Cardiac muscle cell (in vitro differentiated cells and primary cell): Measurements from ENCODE around the gene F13A1. TPM values are rescaled to one million over a fixed set of nuclear protein-coding genes. Genes with fewer than 3 reads are reported as not detected.

ENCODE experiments used
- DNase-seq, 2 donors: peaks; one replicate each; pipeline versions ENCODE4 v3.0.0 to v3.0.0-alpha.2; 2010 to 2017; ENCODE audit warnings: low read depth in 1 of 2, low spot score in 1 of 2
- H3K27ac ChIP-seq: fragments of 200-600 bp; sonication (generic); 2 replicates; pipeline ENCODE4 v1.5.1; 2016
- H3K27me3 ChIP-seq: fragments of 200-600 bp; sonication (generic); 2 replicates; pipeline ENCODE4 v1.6.0; 2016; ENCODE audit warnings: control low read depth
- H3K36me3 ChIP-seq: fragments of 200-600 bp; sonication (generic); 2 replicates; pipeline ENCODE4 v1.5.1; 2016; ENCODE audit warnings: control low read depth
- H3K4me1 ChIP-seq: fragments of 200-600 bp; sonication (generic); 2 replicates; pipeline ENCODE4 v1.8.1; 2017; ENCODE audit warnings: low read depth, mild to moderate bottlenecking, mixed run types
- H3K4me3 ChIP-seq: fragments of 200-600 bp; sonication (generic); 2 replicates; pipeline ENCODE4 v1.5.1; 2016; ENCODE audit warnings: mild to moderate bottlenecking
- H3K9me3 ChIP-seq: fragments of 200-600 bp; sonication (generic); 2 replicates; pipeline ENCODE4 v1.5.1; 2017; ENCODE audit warnings: low read depth, mild to moderate bottlenecking, control low read depth
- polyA plus RNA-seq: library from polyadenylated mRNA; unstranded; fragments of >200 nt; fragmentation: Nextera tagmentation; extraction: Ambion mirVana; gene quantifications from 2 replicates; pipeline ENCODE4 v1.2.1, GENCODE V29; 2016
- total RNA-seq: library from RNA; depleted of rRNA; stranded (reverse); fragments of >200 nt; gene quantifications from 2 replicates; pipeline ENCODE4 v1.2.3, GENCODE V29; 2016
- TF ChIP-seq, protein P1 (sequence below): IDR thresholded peaks from 2 replicates; pipeline ENCODE4 v1.5.1; 2012; ENCODE audit warnings: low read depth, mild to moderate bottlenecking, low read length

Gene F13A1
- total and polyA plus RNA-seq, 2 experiments from 2014 or later = 1.0 to 2.4 TPM

DNA sequence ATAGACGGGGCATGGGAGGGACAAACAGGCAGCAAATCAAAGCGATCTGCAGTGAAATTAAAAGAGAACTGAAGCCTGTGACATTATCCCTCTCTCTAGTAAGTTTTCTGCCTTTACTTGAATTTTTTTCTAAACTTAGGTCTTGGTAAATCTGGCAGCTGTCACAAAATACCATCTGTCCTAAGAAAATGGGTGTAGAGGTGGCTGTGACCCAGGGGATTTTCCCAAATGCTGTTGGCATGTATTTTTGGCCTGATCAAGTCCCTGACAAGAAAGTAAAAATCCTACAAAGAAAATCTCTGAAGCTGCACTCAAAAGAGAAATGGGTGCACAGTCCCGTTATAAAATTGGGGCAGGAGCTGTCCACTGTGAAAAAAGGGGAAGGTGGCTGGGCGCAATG is 30.2 kb upstream of the F13A1 start:
- TF ChIP-seq, protein P1, sequence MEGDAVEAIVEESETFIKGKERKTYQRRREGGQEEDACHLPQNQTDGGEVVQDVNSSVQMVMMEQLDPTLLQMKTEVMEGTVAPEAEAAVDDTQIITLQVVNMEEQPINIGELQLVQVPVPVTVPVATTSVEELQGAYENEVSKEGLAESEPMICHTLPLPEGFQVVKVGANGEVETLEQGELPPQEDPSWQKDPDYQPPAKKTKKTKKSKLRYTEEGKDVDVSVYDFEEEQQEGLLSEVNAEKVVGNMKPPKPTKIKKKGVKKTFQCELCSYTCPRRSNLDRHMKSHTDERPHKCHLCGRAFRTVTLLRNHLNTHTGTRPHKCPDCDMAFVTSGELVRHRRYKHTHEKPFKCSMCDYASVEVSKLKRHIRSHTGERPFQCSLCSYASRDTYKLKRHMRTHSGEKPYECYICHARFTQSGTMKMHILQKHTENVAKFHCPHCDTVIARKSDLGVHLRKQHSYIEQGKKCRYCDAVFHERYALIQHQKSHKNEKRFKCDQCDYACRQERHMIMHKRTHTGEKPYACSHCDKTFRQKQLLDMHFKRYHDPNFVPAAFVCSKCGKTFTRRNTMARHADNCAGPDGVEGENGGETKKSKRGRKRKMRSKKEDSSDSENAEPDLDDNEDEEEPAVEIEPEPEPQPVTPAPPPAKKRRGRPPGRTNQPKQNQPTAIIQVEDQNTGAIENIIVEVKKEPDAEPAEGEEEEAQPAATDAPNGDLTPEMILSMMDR = no peak
- no peak for DNase-seq
- no peaks in the 10 kb centered on the region for H3K4me1 ChIP-seq
- H3K4me3 ChIP-seq = no peak overlapping the region
- H3K9me3 ChIP-seq = no peaks in the 10 kb centered on the region
- H3K36me3 ChIP-seq = no peaks in the 10 kb centered on the region
- H3K27ac ChIP-seq = no peak overlapping the region
- H3K27me3 ChIP-seq = peaks cover 4% of the 10 kb centered on the region

DNA sequence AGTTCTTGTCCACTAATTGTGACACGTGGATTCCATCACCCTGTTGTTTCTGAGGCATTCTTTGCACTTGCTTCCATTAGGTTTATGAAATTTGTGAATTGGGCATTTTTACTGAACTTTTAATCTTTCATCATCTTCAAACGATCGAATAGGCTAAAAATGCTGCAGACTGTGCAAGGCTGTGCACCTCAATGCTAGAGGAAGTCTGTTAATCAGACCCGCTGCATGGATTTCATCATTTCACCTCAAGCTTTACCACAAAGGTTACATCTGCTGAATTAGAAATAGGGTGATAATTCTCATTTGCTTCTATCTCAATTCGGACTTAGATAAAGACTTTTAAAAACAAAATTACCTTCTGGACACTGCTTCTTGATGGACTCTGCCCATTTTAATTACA is 27.8 kb upstream of the F13A1 start:
- H3K4me1 ChIP-seq = no peaks in the 10 kb centered on the region
- no peaks in the 10 kb centered on the region for H3K27me3 ChIP-seq
- H3K36me3 ChIP-seq = no peaks in the 10 kb centered on the region
- TF ChIP-seq, protein P1 = no peak
- H3K27ac ChIP-seq = no peak overlapping the region
- DNase-seq = no peak
- H3K4me3 ChIP-seq = no peak overlapping the region
- H3K9me3 ChIP-seq = no peaks in the 10 kb centered on the region

DNA sequence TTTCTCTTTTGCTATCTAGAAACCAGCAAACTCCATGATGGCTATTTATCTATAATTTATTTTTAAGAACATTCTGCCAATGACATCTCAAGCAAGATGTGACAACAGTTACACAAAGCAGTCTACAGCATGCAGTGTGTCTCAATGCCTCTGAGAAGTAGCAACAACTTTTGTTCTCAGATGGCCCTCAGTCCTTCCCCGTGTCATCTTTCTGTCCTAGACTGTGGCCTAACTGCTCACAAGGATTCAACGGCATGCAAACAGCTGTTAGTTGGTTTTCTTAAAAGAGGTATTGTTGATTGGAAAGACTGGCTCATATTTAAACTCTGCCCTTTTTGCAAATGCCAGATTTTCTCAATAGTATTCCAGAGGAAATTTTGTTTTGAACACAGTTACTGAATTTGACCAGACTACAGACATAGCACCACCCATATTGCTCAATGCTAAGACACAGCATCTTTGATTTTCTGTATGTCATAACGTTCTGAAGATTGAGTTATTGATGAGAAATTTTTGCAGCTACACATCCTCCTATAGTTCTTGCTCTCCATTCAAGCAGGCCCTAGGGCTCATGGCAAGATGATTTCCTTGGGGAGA is 26.1 kb upstream of the F13A1 start:
- no peak for DNase-seq
- Histone ChIP-seq H3K9me3 (no peaks in the 10 kb centered on the region), H3K27me3 (no peaks in the 10 kb centered on the region), H3K27ac (no peak overlapping the region), H3K4me1 (no peaks in the 10 kb centered on the region), H3K4me3 (no peak overlapping the region), H3K36me3 (no peaks in the 10 kb centered on the region)
- TF ChIP-seq, protein P1 = no peak

DNA sequence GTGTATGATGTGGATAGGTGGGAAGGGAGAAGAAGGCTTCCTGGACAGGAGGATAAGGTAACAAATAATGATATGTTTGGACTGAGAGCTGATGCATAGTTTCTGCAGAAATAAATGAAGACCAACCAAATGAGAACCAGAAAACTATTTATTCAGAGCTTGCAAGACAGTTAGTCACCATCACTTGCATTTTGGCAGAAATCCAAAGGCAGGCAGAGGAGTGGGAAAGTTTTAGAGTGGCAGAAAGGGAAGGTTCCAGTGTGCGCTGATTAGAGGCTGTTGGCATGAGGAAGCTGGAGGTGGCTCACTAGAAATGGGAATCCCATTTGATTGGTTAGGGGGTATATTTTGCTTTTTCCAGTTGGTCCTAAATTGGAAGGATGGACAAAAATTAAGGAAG is 13.0 kb upstream of the F13A1 start:
- Histone ChIP-seq H3K36me3 (no peaks in the 10 kb centered on the region), H3K27me3 (no peaks in the 10 kb centered on the region), H3K27ac (no peak overlapping the region), H3K4me3 (no peak overlapping the region), H3K4me1 (peaks cover 23% of the 10 kb centered on the region), H3K9me3 (no peaks in the 10 kb centered on the region)
- TF ChIP-seq, protein P1 = no peak
- DNase-seq = peak in 1 of 2 donors; percentile 46

DNA sequence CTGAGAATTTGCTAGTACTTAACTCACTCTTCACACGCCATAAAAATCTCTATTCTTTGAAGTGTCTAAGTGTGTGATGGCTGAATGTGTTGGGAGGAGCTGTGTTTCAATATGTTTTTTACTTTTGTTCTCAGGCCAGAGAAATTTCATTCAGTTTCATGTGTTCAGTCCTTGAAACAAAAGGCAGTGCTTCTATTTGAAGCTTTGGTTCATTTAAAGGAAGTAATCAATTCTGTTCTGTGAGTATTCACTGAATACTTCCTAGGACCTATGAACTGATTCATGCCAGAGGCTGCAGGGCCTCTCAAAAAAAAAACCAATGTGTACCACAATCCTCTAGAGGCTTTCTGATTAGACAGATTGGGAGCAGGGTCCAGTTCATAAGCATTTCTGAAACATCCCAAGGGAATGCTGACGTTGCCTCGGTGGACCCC is 12.4 kb upstream of the F13A1 start:
- DNase-seq = no peak
- H3K4me3 ChIP-seq = no peak overlapping the region
- peaks cover 23% of the 10 kb centered on the region for H3K4me1 ChIP-seq
- H3K36me3 ChIP-seq = no peaks in the 10 kb centered on the region
- H3K9me3 ChIP-seq = no peaks in the 10 kb centered on the region
- H3K27ac ChIP-seq = no peak overlapping the region
- H3K27me3 ChIP-seq = no peaks in the 10 kb centered on the region
- TF ChIP-seq, protein P1 = no peak
